PFSK-1 (cell line): ENCODE results near the gene INSR.

Source experiments
- SIN3A ChIP-seq: IDR thresholded peaks from 2 replicates; pipeline ENCODE4 v1.6.1; 2012; ENCODE audit warnings: mild to moderate bottlenecking, low read length, moderate library complexity, borderline replicate concordance; ENCODE audit not compliant: insufficient read depth
- TAF1 ChIP-seq: IDR thresholded peaks from 2 replicates; pipeline ENCODE4 v1.6.1; 2012; ENCODE audit warnings: low read length, control low read depth, borderline replicate concordance; ENCODE audit not compliant: insufficient read depth
- TF ChIP-seq, protein P1 (sequence below), 2 experiments: IDR thresholded peaks; 2 replicates each; pipeline versions ENCODE4 v1.6.1 to v1.8.0; 2011 to 2012; ENCODE audit warnings: low read depth in 2 of 2, low read length in 2 of 2, control low read depth in 1 of 2, inconsistent platforms in 1 of 2, mild to moderate bottlenecking in 1 of 2, moderate library complexity in 1 of 2; ENCODE audit not compliant: insufficient read depth in 1 of 2

DNA sequence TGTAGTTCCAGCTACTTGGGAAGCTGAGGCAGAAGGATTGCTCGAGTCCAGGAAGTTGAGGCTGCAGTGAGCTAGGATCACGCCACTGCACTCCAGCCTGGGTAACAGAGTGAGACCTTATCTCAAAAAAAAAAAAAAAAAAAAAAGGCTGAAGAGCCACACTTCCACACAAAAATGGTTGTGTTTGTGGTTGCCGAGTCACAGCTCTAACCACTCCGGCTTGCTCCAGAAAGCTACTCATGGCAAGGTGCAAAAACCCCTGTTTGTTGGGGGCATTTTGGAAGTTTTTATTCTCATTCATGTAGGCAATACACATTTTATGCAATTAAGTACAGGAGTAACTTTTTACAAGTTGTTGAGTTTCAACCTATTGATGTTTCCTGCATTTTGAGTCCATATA, 93.5 kb downstream of the INSR start:
- no peak for TF ChIP-seq SIN3A
- no peak for TF ChIP-seq TAF1
- TF ChIP-seq, protein P1, sequence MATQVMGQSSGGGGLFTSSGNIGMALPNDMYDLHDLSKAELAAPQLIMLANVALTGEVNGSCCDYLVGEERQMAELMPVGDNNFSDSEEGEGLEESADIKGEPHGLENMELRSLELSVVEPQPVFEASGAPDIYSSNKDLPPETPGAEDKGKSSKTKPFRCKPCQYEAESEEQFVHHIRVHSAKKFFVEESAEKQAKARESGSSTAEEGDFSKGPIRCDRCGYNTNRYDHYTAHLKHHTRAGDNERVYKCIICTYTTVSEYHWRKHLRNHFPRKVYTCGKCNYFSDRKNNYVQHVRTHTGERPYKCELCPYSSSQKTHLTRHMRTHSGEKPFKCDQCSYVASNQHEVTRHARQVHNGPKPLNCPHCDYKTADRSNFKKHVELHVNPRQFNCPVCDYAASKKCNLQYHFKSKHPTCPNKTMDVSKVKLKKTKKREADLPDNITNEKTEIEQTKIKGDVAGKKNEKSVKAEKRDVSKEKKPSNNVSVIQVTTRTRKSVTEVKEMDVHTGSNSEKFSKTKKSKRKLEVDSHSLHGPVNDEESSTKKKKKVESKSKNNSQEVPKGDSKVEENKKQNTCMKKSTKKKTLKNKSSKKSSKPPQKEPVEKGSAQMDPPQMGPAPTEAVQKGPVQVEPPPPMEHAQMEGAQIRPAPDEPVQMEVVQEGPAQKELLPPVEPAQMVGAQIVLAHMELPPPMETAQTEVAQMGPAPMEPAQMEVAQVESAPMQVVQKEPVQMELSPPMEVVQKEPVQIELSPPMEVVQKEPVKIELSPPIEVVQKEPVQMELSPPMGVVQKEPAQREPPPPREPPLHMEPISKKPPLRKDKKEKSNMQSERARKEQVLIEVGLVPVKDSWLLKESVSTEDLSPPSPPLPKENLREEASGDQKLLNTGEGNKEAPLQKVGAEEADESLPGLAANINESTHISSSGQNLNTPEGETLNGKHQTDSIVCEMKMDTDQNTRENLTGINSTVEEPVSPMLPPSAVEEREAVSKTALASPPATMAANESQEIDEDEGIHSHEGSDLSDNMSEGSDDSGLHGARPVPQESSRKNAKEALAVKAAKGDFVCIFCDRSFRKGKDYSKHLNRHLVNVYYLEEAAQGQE (IDR thresholded peaks at IDR 0.05; ENCODE audit: insufficient read depth in 1 of 2, low read depth in 2 of 2, low read length in 2 of 2), result no peak
